NCI-H2171 (cell line): ENCODE measurements around the gene CNTNAP5.

ENCODE experiments used
- DNase-seq: peaks from one replicate; lab custom pipeline; 2025; lab: John Stamatoyannopoulos, UW

The CNTNAP5 gene

DNA sequence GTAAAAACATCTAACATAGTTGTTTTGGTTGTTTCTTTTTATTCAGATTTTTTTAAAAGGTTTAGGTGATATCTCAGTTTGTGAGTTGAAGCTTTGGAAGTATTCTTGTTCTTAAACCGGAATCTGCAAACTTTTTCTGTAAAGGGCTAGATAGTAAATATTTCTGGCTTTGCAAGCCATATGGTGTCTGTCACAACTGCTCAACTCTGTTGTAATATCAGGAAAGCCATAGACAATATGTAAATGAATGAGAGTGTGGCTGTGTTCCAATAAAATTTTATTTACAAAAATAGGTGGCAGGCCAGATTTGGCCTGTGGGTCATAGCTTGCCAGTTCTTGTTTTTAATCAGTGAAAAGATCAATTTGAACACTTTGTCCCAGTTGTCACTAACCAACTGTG, 134.1 kb downstream of the CNTNAP5 start:
- no peak for DNase-seq

DNA sequence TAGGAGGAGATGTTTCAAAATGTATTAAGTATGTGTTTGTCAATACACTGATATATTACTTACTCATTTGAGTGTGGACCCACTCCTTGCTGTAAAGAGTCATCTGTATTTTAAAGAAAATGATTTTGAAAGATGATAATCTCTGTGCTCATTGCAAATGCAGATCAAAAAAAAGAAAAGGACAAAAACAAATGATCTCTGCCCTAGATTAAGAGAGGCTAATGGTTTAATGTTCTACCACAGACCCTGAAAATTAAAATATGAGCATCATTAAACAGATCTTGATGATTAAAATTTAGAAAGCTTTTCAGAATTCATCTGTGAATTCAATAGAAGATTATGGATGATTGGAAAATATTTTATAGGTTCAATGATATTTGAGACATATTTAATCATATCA, 136.5 kb downstream of the CNTNAP5 start:
- no peak for DNase-seq

DNA sequence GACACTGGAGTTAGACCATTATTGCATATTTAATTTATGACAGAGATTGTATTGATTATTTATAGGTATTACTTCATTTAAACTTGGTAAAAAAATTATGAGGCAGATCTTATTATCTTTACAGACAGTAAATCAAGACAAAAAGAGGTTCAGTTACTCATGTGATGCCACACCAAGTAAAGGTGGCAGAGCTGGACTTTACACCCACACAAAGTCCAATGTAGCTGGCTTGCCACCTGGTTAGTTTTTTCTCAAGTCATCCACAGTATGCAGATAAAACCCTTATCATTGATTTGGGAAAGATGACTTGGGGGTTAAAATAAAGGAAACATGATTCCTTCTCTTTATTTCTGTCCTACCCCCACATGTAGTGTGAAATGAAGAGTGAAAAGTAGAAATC, 137.2 kb downstream of the CNTNAP5 start:
- DNase-seq, result no peak

DNA sequence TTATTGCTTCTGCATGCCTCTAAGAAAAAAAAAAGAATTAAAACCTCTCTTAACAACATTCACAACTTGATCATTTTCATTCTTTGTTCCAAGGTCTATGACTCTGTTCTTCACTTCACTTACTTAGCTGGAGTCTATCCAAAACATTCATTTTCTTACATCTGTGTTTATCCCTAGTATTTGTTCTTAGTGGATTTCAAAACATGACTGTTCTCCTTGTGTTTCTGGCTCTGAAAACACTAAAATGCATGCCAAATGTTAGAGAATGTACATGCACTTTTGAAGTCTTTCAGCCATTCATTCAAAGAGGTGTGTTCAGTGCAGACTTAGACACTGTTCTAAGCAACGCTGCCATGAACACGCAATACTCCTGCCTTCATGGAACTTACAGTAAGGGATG, 138.8 kb downstream of the CNTNAP5 start:
- no peak for DNase-seq

DNA sequence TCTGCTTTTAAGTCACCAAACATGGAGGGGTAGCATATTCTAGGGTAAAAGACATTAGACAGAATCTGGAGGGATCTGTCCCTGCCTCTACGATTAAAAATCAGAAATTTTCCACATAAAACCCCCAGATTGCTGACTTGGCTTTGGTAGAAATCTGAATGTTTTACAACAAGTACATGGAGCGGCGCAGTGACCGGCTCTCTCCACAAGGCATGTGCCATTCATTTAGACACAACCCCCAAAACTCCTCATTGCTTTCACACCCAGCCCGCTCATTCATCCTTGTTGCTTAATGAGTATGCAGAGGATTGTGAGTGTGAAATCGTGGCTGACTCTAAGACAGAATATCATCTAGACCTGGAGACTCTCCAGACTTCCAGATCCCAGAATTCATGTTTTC, 140.6 kb downstream of the CNTNAP5 start:
- no peak for DNase-seq

GRCh38 chr2:124171472-124172063, 146.5 kb downstream of the CNTNAP5 start:
- DNase-seq, result no peak

GRCh38 chr2:124178719-124179118, 153.6 kb downstream of the CNTNAP5 start:
- no peak for DNase-seq

GRCh38 chr2:124180635-124181034, 155.5 kb downstream of the CNTNAP5 start:
- no peak for DNase-seq

DNA sequence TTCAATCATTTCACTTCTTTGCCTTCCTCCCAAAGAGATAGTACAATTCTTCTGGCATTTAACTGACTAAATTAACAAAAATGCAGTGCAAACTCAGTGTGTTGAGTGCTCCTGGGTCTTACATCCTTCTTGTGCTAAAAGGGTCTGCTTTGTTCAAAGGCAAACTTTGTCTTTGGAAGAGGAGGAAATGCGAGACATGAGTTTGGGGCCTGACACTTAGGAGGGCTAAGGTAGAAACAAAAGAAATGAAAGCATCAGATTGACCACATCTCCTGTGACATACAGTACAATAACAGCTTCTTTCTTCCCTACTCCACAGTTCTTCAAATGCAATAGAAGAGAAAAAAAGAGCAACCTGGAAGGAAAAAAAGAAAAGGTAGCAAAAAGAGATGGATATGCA, 161.7 kb downstream of the CNTNAP5 start:
- DNase-seq, result no peak

- DNase-seq, result no peak
Measured at GRCh38 chr2:124187948-124188347, 162.9 kb downstream of the CNTNAP5 start.

DNA sequence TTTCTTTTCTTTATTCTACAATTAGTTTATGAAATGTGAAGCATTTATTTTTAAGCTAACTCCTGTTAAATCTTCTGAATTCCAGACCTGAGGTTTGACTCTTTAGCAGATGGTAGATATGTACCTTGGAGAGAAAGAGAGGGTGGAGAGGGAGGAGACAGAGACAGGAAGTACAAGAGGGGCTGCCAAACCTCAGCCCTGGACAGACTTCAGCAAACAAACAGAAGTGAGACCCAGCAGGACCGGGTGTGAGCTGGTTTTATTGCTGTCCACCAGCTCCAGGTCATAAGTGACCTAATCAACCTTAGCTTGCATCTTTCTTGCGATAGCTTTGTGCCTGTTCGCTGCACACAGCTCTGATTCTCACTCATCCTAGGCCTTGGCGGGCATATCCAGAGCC, 168.6 kb downstream of the CNTNAP5 start:
- DNase-seq, result no peak

DNA sequence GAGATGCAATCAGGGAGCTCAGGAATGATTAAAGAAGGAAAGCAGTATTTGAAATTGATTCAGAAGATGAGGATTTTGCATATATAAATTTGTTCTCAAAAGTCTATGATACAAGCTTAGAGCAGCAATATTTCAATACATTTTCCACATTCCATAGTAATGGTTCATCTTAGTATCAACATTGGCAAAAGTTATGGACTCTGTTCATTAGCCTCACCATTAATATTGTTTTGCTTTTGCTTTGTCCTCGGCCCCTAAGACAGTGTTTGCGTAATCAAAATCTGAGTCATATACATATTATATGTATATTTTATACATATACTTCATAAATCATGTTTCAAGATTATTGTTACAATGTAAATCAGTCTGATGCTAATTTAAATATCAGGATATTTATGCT, 176.6 kb downstream of the CNTNAP5 start:
- no peak for DNase-seq

DNA sequence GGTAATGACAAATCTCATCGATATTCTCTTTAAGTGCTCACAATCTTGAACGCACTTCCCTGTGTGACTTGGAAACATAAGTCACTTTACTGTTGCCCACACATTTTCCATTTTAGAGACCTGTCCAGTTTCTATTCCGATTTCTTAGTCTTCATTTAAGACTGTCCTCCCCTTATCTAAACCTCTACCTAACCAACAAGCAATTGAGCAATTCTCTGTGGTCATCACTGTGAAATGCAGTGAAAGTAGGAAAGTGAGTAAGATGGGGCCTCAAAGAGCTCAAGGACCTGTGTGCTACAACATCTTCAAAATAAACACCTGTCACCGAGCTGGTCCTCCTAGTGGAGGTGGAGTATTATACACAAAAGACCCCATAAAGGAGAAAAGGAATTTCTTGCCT, 184.4 kb downstream of the CNTNAP5 start:
- no peak for DNase-seq

GRCh38 chr2:124211461-124211860, 186.4 kb downstream of the CNTNAP5 start:
- DNase-seq, result no peak

DNA sequence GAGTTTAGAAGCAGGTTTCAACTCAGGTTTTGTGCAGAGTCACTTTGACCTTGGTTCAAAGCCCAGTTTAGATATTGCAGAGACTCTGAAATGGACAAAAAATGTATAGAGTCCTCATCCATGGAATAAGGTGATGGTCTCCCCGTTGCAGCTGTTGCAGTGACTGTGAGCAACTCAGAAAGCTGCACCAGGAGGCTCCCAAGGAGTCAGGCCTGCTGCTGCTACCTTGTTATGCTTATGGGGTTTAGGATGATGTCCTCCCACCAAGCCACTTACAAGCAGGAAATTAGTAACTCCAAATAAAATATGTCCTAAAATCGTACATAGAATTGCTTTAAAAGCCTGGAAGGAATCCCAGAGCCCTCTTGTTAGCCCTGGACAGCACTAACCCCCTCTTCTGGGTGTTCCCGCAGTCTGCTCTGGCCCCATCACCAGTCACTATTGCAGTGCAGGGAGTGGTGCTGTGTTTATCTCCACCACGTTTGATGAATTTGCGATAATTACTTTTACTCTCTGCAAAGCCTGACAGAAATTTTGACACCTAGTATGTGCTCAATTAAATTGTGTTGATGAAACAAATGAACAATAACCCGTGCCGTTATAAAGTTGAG, 189.0 kb downstream of the CNTNAP5 start:
- no peak for DNase-seq

DNA sequence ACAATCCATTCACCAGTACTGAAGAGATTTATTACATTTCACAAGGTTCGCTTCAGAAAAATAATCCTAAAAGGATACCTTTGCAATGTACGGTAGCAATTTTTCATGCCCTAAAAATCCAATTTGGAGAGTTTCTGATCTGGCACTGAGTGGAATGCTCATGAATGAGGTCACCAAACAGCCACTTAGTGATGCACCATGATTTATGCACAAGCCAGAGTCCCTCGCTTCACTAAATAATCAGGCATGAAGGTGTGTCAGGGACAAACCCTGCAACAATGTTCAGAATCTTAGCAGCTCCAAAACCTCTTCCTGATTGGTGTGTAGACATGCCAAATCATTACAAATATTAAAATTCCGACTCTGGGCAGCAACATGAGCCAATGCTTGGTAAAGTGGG, 221.1 kb downstream of the CNTNAP5 start:
- no peak for DNase-seq

DNA sequence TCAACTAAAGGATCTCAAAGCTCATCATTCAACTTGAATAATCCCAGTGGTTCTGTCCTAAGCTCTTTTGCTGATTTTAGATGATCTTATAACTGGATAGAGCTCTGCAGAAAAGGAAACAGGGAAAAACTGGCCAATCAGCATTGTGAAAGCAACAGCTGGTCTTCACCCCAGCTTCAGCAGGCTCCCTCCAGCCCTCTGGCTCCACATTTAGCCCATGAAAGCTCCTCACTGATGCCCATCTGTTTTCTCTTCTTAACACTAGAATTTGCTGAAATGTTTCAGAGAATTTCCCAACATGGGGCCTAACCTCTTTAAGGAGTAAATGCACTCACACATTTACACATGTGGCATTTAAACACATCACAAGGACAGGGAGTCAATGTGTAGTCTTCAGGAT, 223.3 kb downstream of the CNTNAP5 start:
- DNase-seq, result no peak

DNA sequence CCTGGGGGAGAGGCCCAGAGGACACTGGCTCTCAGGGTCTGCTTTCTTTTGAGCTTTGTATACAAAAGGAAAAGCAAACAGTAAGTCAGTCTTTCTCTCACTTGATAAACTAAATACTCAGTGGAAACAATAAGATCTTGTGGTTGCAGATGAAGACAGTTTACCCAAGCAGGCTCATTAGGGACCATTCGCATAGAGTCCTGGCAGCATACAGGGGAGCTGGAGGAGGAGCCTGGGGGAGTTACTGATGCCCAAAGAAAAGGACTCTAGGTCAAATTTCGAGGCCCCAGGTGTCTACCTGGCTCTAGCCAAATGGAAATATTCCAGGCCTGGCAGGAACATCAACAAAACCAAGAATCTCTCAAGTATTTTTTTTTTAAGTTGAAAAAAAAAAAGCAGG, 225.3 kb downstream of the CNTNAP5 start:
- peak; percentile 11 for DNase-seq

DNA sequence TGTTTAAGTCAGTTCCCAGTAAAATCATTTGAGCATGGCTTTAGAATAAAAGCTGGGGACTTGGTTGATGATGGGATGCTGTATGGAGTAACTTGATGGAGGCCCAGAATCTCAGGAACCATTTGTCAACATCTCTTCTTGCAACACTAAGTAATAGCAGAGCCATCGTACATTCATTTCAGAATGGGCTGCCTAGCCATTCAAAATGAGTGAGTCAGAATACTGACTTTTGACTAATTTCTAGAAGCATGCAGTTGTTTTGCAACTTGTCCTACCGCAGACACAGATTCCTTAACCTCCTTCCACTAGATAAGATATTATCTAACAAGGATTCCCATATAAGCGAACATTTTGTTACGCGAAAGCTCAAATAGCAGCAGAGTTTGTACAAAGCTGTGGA, 229.5 kb downstream of the CNTNAP5 start:
- DNase-seq, result no peak

DNA sequence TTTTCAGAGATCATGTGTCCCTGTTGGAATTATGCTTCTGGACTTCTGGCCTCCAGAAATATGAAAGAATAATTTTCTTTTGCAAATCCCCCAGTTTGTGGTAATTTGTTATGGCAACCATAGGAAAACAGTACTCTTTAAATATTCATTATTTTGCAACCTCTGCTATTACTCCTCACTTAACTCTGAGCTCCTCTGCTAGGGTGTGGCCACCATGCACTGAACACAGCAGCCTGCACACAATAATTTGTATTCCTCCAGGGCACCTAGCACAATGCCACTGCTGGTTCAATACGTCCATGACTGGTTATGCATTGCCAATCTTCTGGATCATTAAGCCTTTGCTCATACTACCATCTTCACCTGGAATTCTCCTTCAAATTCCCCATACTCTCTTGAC, 232.0 kb downstream of the CNTNAP5 start:
- no peak for DNase-seq

GRCh38 chr2:124258140-124258880, 233.2 kb downstream of the CNTNAP5 start:
- no peak for DNase-seq

GRCh38 chr2:124261456-124261855, 236.4 kb downstream of the CNTNAP5 start:
- no peak for DNase-seq

DNA sequence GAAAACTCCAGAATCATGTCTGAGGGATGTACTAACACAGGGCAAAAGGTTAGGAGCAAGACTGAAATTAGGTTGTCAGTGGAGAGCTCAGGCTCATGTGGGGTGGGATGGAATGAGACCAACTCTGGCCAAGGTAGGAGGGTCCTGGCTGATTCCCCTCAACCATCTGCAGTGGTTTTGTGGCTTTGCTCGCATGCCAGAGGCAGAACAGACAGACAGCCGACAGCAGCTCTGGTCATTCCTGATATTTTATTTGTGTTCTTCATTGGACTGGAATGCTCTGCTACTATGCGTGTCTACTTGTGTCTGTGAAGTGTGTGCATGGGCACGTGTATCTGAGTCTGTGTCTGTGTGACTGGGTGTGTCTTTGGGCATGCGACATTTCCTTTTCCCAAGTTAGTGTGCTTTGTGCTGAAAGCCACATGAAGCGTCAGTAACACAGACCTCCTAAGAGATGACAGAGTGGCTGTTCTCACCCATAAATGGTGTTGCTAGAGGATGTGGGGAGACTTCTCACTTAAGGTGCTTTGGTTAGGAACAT, 239.5 kb downstream of the CNTNAP5 start:
- no peak for DNase-seq
